HFF-Myc (cell line): Measurements from ENCODE around the gene DUSP23.

Experiments used
- DNase-seq: peaks from one replicate; pipeline ENCODE4 v3.0.0-alpha.2; 2011; ENCODE audit warnings: low read depth; ENCODE audit errors: extremely low read depth
- H3K4me3 ChIP-seq: replicated peaks from 2 replicates; pipeline ENCODE4 v1.5.1; 2011; ENCODE audit warnings: low read depth, mild to moderate bottlenecking, control low read depth, low read length
- TF ChIP-seq, protein P1 (sequence below): IDR thresholded peaks from 2 replicates; pipeline ENCODE4 v1.5.1; 2012; ENCODE audit warnings: mild to moderate bottlenecking, low read depth, low read length, control low read depth; ENCODE audit errors: missing control alignments

The DUSP23 gene

DNA sequence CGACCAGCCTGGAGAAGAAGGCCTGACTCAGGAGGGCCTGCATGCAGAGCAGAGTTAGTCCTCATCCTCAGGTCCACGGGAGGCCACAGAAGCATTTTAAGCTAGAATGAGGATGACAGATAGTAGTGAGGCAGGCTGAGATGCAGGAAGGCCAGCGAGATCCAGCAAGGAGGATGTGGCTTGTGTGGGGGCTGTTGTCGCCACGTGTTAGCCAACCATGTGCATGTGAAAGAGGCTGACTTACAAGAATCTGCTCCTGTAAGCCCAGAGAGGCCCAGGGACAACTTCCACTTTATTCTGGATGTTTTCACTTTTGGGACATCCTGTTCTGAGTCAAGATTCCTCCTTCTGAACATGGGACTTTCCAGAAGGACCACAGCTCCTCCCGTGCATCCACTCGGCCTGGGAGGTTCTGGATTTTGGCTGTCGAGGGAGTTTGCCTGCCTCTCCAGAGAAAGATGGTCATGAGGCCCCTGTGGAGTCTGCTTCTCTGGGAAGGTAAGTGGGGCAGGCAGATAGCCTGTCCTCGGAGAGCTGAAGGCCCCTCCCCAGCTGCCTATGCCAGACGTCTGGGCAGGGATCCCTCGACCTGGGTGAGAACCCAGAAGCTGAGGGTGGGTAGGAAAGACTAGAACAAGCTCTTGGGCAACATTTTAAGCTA lies 45.8 kb downstream of the DUSP23 start, which contains the start of gene SLAMF8:
SLAMF8 (plus strand) TSS at position 433 of the 661 bp plus-strand sequence; CDS start at position 459, 26 bp downstream.
- TF ChIP-seq, protein P1, sequence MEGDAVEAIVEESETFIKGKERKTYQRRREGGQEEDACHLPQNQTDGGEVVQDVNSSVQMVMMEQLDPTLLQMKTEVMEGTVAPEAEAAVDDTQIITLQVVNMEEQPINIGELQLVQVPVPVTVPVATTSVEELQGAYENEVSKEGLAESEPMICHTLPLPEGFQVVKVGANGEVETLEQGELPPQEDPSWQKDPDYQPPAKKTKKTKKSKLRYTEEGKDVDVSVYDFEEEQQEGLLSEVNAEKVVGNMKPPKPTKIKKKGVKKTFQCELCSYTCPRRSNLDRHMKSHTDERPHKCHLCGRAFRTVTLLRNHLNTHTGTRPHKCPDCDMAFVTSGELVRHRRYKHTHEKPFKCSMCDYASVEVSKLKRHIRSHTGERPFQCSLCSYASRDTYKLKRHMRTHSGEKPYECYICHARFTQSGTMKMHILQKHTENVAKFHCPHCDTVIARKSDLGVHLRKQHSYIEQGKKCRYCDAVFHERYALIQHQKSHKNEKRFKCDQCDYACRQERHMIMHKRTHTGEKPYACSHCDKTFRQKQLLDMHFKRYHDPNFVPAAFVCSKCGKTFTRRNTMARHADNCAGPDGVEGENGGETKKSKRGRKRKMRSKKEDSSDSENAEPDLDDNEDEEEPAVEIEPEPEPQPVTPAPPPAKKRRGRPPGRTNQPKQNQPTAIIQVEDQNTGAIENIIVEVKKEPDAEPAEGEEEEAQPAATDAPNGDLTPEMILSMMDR = no peak
- no peak for DNase-seq
- no peak within 1 kb of the TSS for H3K4me3 ChIP-seq

DNA sequence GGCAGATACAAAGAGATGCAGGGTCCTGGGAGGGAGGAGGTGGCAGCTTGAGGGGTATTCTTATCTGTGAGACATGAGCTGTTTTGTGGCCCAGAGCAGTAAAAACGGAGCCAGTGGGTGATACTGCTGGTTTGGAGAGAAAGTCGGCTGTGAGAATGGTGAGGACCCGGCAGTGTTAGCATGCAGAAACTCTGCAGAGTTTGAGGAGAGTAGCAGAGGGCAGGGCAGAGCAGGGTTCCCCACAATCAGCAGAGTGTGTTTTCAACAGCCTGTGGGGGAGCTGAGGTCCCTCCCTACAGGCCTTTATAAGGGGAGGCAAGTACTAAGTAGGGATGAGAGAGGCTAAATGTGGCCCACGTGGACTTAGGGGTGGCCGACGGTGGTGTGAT lies 46.3 kb downstream of the DUSP23 start:
- TF ChIP-seq, protein P1 = no peak
- H3K4me3 ChIP-seq = no peak overlapping the region

DNA sequence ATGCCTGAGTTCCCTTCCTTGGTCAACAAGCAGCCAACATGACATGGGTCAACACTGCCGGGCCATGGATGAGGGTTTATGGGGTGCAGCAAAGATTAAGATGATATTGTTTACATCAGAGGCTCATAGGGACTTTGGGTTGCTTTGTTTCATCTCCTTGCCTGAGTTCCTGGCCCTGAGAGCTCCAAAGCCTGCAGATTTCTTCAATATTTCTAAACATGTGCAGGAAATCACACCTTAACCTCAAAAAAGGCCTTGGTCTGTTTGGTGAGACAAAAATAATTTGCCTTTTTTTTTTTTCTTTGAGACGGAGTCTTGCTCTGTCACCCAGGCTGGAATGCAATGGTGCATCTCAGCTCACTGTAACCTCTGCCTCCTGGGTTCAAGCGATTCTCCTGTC lies 46.8 kb downstream of the DUSP23 start:
- H3K4me3 ChIP-seq = no peak overlapping the region
- no peak for DNase-seq
- TF ChIP-seq, protein P1 = no peak

More for the DNA sequence above, 46.3 kb downstream of the DUSP23 start:
- DNase-seq = no peak

DNA sequence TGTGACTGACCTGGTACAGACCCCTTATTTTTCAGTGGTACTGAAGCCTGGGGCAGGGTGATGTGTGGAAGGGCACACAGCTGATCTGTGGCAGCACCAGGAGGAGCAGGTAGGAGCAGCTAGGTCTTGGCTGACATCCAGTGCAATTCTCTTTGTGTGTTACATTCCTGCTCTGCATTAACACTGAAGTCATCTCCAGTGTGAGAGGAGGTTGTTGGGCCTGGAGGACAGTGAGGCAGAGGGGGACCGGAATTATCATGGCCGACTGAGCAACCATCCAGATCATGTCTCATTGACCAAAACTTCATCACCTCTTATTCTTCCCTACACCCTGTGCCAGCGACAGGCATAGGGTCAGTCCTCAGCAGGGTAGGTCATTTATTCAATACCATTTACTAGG lies 47.4 kb downstream of the DUSP23 start:
- no peak for DNase-seq
- no peak overlapping the region for H3K4me3 ChIP-seq
- TF ChIP-seq, protein P1 = no peak

DNA sequence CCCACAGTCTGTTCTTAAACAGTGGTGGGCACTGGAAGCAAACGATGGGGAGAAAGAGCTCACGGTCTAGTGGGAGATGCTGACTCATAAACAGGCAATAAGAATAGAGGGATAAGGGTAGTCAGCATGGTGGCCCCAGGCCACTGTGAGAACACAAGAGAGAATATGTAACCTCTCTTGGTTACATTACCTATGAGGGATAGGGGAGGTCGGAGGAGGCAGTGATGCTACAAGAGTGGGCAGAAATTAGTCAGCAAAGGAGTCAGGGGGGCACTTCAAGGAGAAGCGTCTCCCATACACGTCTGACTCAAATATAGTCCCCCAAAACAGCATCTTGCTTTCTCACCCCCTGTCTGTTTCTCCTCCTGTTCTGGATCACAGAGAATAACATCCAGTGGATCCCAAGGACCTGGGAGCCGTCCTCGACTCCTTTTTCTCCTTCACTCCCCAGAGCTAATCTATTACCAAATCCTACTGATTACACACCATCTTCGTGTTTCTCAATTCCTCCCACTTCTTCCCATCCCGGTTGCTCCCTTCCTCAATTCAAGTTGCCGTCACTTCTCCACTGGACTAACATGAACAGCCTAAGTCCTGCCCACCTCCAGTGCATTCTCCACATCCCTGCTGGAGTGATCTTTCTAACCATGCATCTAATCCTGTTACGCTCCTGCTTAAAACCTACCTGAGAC lies 48.0 kb downstream of the DUSP23 start:
- TF ChIP-seq, protein P1 = no peak
- no peak overlapping the region for H3K4me3 ChIP-seq
- no peak for DNase-seq

DNA sequence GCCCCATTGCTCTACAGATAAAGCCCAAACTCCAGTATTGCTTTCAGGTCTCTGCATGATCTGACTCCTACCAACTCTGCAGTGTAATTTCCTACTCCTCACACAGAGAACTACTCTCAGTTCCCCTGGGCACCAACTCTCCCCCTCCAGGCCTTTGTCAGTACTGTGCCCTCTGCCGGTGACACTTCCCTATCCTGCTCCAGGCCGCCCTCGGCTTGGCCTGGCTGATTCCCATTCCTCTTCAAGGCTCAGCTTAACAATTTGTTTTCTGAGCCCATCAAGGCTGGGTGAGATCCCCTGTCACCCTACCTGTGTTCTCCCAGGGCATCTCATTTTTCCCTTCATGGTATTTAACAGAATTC lies 48.5 kb downstream of the DUSP23 start:
- no peak for DNase-seq
- TF ChIP-seq, protein P1 = peak; percentile 52
- no peak overlapping the region for H3K4me3 ChIP-seq
